HEK293 (cell line): ENCODE data around the gene LIPN.

Source experiments
- CTCF ChIA-PET: fragments of 350-600 bp; formaldehyde crosslinking; extraction: SDS; loops from one replicate; lab custom pipeline; 2021; ENCODE audit warnings: antibody characterized with exemption; lab: Yijun Ruan, JAX
- POLR2A ChIA-PET: fragments of 300-600 bp; formaldehyde crosslinking; extraction: SDS; loops from one replicate; lab custom pipeline; 2020; ENCODE audit warnings: antibody characterized with exemption, inconsistent platforms; lab: Yijun Ruan, JAX
- H3K27ac ChIP-seq: fragments of 200-500 bp; sonication (Bioruptor generic); 2 replicates; pipeline ENCODE4 v1.5.1; 2014; ENCODE audit warnings: low read depth, low read length, control low read depth, inconsistent platforms; ENCODE audit errors: extremely low read depth
- H3K36me3 ChIP-seq, 2 experiments: fragments of 200-500 bp in 1 of 2; sonication (Bioruptor generic) in 1 of 2; 1 replicate in 1 of 2; 2 replicates in 1 of 2; pipeline ENCODE4 v1.5.1; 2014 to 2017; ENCODE audit warnings: inconsistent platforms in 2 of 2, low read length in 2 of 2; ENCODE audit not compliant: control insufficient read depth in 2 of 2, insufficient read depth in 1 of 2
- H3K4me1 ChIP-seq: fragments of 200-500 bp; sonication (Bioruptor generic); 2 replicates; pipeline ENCODE4 v1.5.1; 2014; ENCODE audit warnings: mild to moderate bottlenecking, low read length, inconsistent platforms; ENCODE audit not compliant: control insufficient read depth, insufficient read depth
- H3K4me3 ChIP-seq: 2 replicates; pipeline ENCODE4 v1.5.1; 2011; ENCODE audit warnings: low read depth, mild to moderate bottlenecking, control low read depth, low read length, moderate library complexity
- H3K9me3 ChIP-seq: fragments of 200-500 bp; sonication (Bioruptor generic); 2 replicates; pipeline ENCODE4 v1.5.1; 2014; ENCODE audit warnings: low read depth, low read length, inconsistent platforms; ENCODE audit not compliant: control insufficient read depth, insufficient read depth
- BCL11B ChIP-seq: fragments of 450-650 bp; formaldehyde crosslinking; IDR thresholded peaks from 2 replicates; pipeline ENCODE4 v1.5.1; 2016; ENCODE audit warnings: low read depth, missing biosample characterization, missing genetic modification characterization
- EGR2 ChIP-seq: fragments of 450-650 bp; formaldehyde crosslinking; IDR thresholded peaks from 2 replicates; pipeline ENCODE4 v1.5.1; 2016; ENCODE audit warnings: low read depth, missing biosample characterization, missing genetic modification characterization
- GLI2 ChIP-seq: fragments of 450-650 bp; formaldehyde crosslinking; IDR thresholded peaks from 2 replicates; pipeline ENCODE4; 2017; ENCODE audit warnings: missing biosample characterization, missing genetic modification characterization, low read depth, borderline replicate concordance
- GLIS2 ChIP-seq: fragments of 450-650 bp; formaldehyde crosslinking; IDR thresholded peaks from 2 replicates; pipeline ENCODE4 v1.5.1; 2016; ENCODE audit warnings: missing biosample characterization, missing genetic modification characterization
- IKZF3 ChIP-seq: fragments of 450-650 bp; IDR thresholded peaks from 2 replicates; pipeline ENCODE4 v1.5.0; 2018; ENCODE audit warnings: missing biosample characterization, mild to moderate bottlenecking, missing genetic modification characterization, moderate library complexity
- MYNN ChIP-seq: fragments of 450-650 bp; formaldehyde crosslinking; IDR thresholded peaks from 2 replicates; pipeline ENCODE4 v1.5.1; 2016; ENCODE audit warnings: missing biosample characterization, missing genetic modification characterization, borderline replicate concordance
- PATZ1 ChIP-seq: fragments of 450-650 bp; formaldehyde crosslinking; IDR thresholded peaks from 2 replicates; pipeline ENCODE4 v1.5.1; 2016; ENCODE audit warnings: missing biosample characterization, missing genetic modification characterization
- REST ChIP-seq: fragments of 450-650 bp; formaldehyde crosslinking; IDR thresholded peaks from 2 replicates; pipeline ENCODE4 v1.5.1; 2016; ENCODE audit warnings: missing biosample characterization, missing genetic modification characterization
- ZBTB7A ChIP-seq: fragments of 450-650 bp; formaldehyde crosslinking; IDR thresholded peaks from 2 replicates; pipeline ENCODE4 v1.5.1; 2016; ENCODE audit warnings: low read depth, missing biosample characterization, missing genetic modification characterization
- ZFHX2 ChIP-seq: fragments of 450-650 bp; formaldehyde crosslinking; conservative IDR thresholded peaks from 2 replicates; pipeline ENCODE4 v1.5.1; 2016; ENCODE audit warnings: missing biosample characterization, missing genetic modification characterization
- ZNF140 ChIP-seq: fragments of 450-650 bp; formaldehyde crosslinking; IDR thresholded peaks from 2 replicates; pipeline ENCODE4 v1.5.1; 2016; ENCODE audit warnings: missing biosample characterization, missing genetic modification characterization
- ZNF211 ChIP-seq: fragments of 450-650 bp; formaldehyde crosslinking; IDR thresholded peaks from 2 replicates; pipeline ENCODE4 v1.5.1; 2016; ENCODE audit warnings: low read depth, missing biosample characterization, missing genetic modification characterization
- ZNF311 ChIP-seq: fragments of 450-650 bp; formaldehyde crosslinking; IDR thresholded peaks from 2 replicates; pipeline ENCODE4 v1.5.1; 2017; ENCODE audit warnings: missing biosample characterization, missing genetic modification characterization, borderline replicate concordance
- ZNF488 ChIP-seq: fragments of 450-650 bp; formaldehyde crosslinking; IDR thresholded peaks from 2 replicates; pipeline ENCODE4 v1.5.1; 2016; ENCODE audit warnings: missing biosample characterization, missing genetic modification characterization
- ZNF692 ChIP-seq: fragments of 450-650 bp; formaldehyde crosslinking; IDR thresholded peaks from 2 replicates; pipeline ENCODE4 v1.5.1; 2016; ENCODE audit warnings: missing biosample characterization, missing genetic modification characterization

LIPN gene

GRCh38 chr10:88783724-88784123 is 23.9 kb downstream of the LIPN start:
- Histone ChIP-seq H3K9me3 (no peaks in the 10 kb centered on the region), H3K4me3 (no peak overlapping the region), H3K27ac (no peak overlapping the region), H3K4me1 (no peaks in the 10 kb centered on the region), H3K36me3 (no peaks in the 10 kb centered on the region)
- POLR2A ChIA-PET: no interaction called here
- CTCF ChIA-PET: interaction anchor here (0.7 kb wide), 1 partner anchor 434 kb away, joined by 3 read pairs; no protein-coding TSS in a partner anchor
- TF ChIP-seq ZNF140: no peak
- TF ChIP-seq MYNN: no peak
- TF ChIP-seq ZNF311: no peak
- no peak for TF ChIP-seq ZNF211 (tag by site-specific recombination)
- no peak for TF ChIP-seq ZBTB7A
- no peak for TF ChIP-seq IKZF3
- no peak for TF ChIP-seq GLI2 (tag by site-specific recombination)
- no peak for TF ChIP-seq PATZ1 (tag by site-specific recombination)
- no peak for TF ChIP-seq BCL11B (tag by site-specific recombination)
- TF ChIP-seq ZNF692 (tag by site-specific recombination): no peak

- peak; percentile 90 for TF ChIP-seq EGR2 (tag by site-specific recombination)
- peak; percentile 82 for TF ChIP-seq ZFHX2
- no peak for TF ChIP-seq ZNF488 (tag by site-specific recombination)
- ChIA-PET CTCF (interaction anchor here (0.6 kb wide), 1 partner anchor 148 kb away, joined by 3 read pairs; no protein-coding TSS in a partner anchor), POLR2A (no interaction called here)
- Histone ChIP-seq H3K36me3 (no peaks in the 10 kb centered on the region), H3K4me3 (no peak overlapping the region), H3K4me1 (no peaks in the 10 kb centered on the region), H3K27ac (no peak overlapping the region), H3K9me3 (no peaks in the 10 kb centered on the region)
These were observed 26.4 kb downstream of the LIPN start for GRCh38 chr10:88786032-88786770.

GRCh38 chr10:88787463-88787862 is 27.6 kb downstream of the LIPN start:
- TF ChIP-seq GLIS2 (tag by site-specific recombination) (no peak), REST (tag by site-specific recombination) (peak; percentile 63; the same call in 1 of the 2 replicates)
- TF ChIP-seq, all 188 proteins: peak for 1
- Histone ChIP-seq H3K9me3 (no peaks in the 10 kb centered on the region), H3K27ac (no peak overlapping the region), H3K36me3 (no peaks in the 10 kb centered on the region), H3K4me3 (no peak overlapping the region), H3K4me1 (no peaks in the 10 kb centered on the region)
- ChIA-PET POLR2A (no interaction called here), CTCF (interaction anchor here (0.6 to 0.9 kb wide), 2 partner anchors 100 to 302 kb away, joined by 3 to 4 read pairs; no protein-coding TSS in a partner anchor)
